SW 1271 (cell line): ENCODE data around the gene CERT1.

Source experiments
- DNase-seq, 2 experiments: peaks; one replicate each; lab custom pipeline; 2025; lab: John Stamatoyannopoulos, UW

Gene CERT1

DNA sequence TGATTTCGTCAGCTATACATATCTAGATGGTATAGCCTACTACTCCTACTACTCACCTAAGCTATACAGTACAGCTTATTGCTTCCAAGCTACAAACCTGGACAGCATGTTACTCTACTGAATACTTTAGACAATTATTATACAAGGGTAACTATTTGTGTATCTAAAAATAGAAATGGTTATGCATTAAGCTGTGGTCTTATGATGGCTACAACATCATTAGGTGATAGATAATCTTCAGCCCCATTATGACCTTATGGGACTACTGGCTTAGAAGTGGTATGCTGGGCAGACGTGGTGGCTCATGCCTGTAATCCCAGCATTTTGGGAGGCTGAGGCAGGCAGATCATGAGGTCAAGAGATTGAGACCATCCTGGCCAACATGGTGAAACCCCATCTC lies 40.2 kb downstream of the CERT1 start:
- DNase-seq, result no peak

DNA sequence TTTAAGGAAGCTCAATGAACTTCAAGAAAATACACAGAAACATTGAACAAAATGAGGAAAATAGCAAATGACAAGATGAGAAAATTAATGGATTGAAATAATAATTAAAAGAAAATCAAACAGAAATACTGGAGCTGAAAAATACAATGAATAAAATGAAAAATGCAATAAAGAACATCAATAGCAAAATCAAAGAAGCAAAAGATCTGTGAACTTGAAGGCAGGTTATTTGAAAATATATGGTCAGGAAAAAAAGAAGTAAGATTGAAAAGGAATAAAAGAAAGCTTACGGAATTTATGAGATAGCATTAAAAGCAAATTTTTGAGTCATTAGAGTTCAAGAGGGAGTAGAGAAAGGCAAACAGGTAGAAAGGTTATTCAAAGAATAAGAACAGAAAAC lies 42.4 kb downstream of the CERT1 start:
- DNase-seq, result no peak

DNA sequence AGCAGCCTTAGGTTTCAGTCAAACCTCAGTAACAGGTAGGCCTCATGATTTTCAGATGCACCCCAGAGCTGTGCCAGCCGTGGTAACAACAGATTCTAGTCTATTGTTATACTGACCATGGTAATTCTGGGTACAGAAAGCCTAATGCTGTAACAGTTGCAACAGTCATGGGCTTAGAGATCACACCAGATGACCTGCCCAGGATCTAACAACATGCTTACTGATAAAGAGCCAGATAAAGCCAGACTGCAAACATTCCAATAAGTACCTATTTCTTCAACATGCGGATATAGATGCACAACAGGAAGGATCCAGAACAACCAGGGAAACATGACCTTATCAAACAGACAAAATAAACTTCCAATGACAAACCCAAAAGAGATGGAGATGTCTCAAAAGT lies 42.8 kb downstream of the CERT1 start:
- DNase-seq, result no peak

DNA sequence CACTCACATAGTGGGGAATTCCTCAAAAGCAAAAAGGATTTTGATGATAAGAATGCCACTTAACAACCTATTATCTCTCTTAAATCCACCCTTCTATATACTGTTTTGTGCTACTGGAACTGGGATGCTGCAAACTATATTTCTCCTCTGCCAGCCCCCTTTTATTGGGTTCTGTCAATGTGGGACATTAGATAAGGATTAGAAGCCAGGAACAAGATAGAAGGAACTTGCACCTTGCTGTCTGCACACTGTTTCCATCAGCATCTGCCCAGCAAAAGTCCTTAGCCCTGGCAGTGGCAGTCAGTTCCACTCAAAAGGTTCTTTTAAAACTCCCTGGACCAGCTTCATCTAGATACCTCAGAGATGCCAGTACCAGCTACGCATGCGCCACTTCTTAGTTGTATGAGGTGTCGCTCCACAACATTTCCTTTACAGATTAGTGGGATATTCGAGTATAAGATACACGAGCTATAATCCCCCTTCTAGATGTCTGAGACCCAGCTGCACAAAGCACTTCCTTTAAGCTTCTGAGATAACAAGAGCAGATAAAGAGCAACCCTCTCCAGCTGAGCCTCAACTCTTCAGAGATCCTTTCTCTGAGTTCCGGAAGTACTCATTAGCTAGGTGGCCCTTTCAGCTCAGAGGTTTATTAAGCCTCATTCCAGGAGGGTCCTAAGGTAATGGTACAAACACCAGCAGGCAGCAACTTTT lies 45.3 kb downstream of the CERT1 start:
- DNase-seq, result no peak

- DNase-seq, result peak in 1 of 2 experiments; percentile 13
These were observed 45.9 kb downstream of the CERT1 start for GRCh38 chr5:75465480-75465879.

DNA sequence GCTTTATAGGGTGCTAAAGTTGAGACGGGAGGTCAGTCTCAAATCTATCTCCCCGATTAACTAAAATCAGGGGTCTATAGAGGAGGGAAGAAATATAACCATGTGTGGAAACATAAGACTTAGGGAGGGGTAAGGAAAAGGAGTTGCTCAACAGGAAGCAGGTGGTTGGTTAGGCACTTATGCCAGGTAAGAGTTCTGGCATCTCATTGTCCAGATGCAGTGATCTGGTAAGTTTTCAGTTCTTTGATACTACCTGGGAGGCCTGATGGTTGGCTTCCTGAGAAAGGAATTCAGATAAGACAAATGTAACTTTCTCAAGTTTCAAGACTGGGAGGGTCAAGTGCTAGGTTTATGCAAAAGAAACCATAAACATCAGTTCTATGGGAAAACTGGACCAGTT lies 47.7 kb downstream of the CERT1 start:
- no peak for DNase-seq

DNA sequence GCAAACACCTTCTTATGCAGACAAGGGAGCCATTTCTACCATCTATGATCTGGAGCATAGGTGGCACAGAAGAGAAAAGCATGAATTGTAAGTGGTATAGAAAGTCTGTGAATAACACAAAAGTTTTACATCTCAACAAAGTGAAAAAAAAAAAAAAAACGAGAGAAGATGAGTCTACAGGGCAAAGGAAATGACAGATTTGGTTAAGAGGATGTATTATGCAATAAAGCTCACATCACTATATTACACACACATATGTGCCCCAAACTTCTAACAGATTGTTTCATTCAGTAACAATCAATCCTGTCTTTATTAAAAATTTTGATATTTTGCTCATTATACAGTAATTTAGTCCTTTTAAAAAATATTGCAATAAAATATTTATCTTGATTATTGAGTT lies 49.8 kb downstream of the CERT1 start:
- DNase-seq, result peak in 1 of 2 experiments; percentile 20

- no peak for DNase-seq
These were observed 50.4 kb downstream of the CERT1 start for GRCh38 chr5:75460942-75461610.

DNA sequence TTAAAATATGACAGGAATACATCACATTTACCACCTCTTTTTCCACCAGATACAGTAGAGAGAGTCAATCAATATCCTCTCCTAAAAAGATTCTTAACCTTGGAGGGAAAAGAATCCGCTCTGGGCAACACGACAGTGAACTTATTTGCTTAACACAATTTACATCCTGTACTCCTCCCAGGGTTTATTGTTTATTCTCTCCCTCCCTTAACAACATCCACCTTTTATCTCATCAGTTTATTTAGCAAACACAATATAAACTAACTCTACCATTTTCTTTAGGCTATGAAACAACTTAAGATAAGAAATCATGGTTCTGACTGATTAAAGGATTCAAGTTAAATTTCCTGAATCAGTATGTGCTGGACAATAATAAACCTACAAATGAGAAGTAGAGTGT lies 50.9 kb downstream of the CERT1 start:
- DNase-seq, result no peak

- DNase-seq, result no peak
These were observed 53.7 kb downstream of the CERT1 start for GRCh38 chr5:75457691-75458090.

GRCh38 chr5:75457161-75457560 lies 54.3 kb downstream of the CERT1 start:
- DNase-seq, result no peak

- no peak for DNase-seq
These were observed 61.4 kb downstream of the CERT1 start for GRCh38 chr5:75450069-75450468.

- DNase-seq, result no peak
These were observed 65.4 kb downstream of the CERT1 start for GRCh38 chr5:75446068-75446467.

- no peak for DNase-seq
These were observed 69.9 kb downstream of the CERT1 start for GRCh38 chr5:75441560-75441959.

- no peak for DNase-seq
These were observed 72.2 kb downstream of the CERT1 start for GRCh38 chr5:75439276-75439675.

- no peak for DNase-seq
These were observed 72.7 kb downstream of the CERT1 start for GRCh38 chr5:75438722-75439121.

DNA sequence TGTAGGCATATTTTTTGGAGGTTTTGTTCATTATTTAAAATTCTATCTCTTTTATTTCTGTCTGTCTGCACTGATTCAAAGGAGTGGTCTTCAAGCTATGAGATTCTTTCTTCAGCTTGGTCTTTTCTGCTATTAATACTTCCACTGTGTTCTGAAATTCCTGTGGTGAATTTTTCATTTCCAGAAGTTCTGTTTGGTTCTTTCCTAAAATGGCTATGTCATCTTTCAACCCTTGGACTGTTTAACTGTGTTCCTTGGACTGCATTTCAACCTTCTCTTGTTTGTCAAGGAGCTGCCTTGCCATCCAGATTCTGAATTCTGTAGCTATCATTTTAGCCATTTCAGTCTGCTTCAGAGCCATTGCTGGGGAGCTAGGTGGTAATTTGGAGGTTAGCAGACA lies 76.3 kb downstream of the CERT1 start:
- no peak for DNase-seq

GRCh38 chr5:75433814-75434506 lies 77.5 kb downstream of the CERT1 start:
- no peak for DNase-seq

DNA sequence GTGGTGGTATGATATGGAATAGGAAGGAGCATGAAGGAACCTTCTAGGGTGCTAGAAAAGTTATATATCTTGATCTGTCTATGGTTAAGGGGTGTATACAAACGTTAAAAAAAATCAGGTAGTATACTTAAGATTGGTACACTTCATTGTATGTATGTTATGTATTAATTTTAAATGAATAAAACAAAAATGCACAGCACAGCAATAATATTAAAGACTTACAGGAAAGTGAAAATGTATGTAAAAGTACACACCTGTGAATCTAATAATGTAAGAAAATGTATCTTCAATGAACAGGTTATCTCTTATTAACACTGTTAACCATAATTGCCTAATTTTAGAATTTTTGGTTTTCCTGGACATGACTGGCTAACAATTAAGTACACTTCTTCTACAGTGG lies 97.2 kb downstream of the CERT1 start:
- DNase-seq, result no peak

DNA sequence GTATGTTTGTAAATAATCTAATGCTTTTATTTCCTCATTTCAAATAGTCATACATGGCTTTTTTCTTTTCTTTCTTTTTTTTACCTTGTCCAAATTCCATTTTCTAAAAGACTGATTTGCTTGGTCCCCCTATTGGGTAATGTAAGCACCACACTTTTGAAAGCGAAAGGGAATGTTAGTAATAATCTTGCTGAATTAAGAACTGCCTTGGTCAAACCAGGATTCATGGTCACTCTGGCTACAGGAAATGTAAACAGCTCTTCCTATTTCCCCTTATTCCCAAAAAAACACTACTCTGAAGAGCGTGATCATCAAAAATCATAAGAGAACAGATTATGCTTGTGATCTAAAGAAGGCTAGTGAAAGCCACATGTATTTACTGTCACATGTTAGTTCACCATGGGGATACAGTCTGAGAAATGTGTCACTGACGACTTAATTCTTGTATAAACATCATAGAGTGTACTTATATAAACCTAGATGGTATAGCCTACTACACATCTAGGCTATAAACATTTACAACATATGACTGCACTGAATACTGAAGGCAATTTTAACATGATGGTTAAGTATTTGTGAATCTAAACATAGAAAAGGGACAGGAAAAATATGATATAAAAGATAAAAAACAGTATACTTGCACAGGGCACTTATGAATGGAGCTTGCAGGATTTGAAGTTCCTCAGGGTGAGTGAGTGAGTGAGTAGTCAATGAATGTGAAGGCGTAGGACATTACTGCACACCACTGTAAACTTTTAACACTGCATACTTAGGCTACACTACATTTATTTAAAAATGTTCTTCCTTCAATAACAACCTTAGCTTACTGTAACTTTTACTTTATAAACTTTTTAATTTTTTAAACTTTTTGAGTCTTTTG lies 99.1 kb downstream of the CERT1 start:
- DNase-seq, result peak in 1 of 2 experiments; percentile 70

DNA sequence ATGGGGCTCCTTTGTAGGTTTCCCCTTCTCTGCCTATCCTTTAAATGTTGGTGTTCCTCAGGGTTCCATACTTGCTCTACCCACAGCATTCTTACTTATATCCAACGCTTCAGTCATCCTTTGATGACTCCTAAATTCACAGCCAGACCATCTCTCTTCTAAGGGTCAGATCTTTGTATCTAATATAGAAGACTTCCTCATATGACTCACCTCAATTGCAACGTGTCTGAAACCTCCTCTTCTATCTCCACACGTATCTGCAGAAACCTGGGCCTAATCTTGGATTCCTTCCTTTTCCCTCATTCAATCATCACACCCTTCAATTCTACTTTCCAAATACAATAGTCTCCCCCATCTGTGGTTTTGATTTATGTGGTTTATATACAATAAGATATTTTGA lies 106.1 kb downstream of the CERT1 start:
- DNase-seq, result no peak

DNA sequence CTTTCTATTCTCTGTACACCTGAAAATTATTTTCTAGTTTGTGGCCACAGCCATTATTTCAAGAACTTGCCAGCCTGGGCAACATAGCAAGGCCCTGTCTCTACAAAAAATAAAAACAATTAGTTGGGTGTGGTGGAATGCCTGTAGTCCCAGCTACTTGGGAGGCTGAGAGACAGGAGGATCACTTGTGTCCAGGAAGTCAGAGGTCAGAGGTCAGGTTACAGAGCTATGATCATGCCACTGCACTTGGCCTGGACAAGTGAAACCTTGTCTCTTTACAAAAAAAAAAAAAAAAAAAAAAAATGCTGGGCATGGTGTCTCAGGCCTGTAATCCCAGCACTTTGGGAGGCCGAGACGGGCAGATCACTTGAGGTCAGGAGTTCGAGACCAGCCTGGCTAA lies 116.2 kb downstream of the CERT1 start:
- no peak for DNase-seq
